Mammary epithelial cell (primary cell): ENCODE data around the gene SNAPIN.

Experiments used
- EZH2 ChIP-seq: IDR thresholded peaks from 2 replicates; pipeline ENCODE4 v1.6.1; 2012; ENCODE audit warnings: low read length, inconsistent platforms, borderline replicate concordance
- TF ChIP-seq, protein P1 (sequence below), 2 donors: IDR thresholded peaks in 1 of 2; conservative IDR thresholded peaks in 1 of 2; 2 replicates each; pipeline ENCODE4 v1.5.1; 2011 to 2012; ENCODE audit warnings: inconsistent platforms in 2 of 2, low read length in 2 of 2, mild to moderate bottlenecking in 2 of 2, control low read depth in 1 of 2, low read depth in 1 of 2; ENCODE audit not compliant: insufficient read depth in 1 of 2; ENCODE audit errors: extremely low read depth in 1 of 2

DNA sequence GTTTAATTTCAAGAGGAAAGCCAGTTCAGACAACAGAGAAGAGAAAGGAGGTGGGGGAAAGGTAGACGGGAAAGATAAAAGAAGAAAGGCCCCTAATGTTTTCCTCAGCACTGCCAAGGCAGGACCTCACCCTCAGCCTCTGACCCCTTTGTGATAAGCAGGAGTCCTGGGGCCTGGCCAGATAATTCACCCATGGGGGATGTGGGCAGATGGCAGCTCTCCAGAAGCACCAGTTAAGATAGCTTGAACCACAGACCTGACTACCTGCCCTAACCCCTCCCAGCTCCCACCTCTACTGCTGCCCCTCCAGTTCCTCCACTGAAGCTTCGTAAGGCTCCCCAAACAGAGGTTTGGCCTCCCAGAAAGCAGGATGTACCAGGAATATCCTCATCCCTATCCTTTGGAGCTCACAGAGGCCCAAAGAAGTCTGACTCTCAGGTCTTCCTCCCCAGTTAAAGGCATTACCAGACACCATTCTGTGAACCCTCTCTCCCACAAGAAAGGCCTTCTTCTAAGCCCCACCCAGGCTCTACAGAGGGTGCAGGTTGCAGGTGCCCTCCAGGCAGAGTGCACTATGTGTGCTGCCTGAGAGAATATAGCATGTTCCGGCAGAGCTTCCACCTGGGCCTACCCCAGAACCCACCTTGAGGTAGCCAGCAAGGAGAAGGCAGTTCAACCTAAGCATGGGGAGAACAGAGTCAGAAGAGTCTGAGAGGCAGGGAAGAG lies 9.2 kb upstream of the SNAPIN start:
- TF ChIP-seq, protein P1, sequence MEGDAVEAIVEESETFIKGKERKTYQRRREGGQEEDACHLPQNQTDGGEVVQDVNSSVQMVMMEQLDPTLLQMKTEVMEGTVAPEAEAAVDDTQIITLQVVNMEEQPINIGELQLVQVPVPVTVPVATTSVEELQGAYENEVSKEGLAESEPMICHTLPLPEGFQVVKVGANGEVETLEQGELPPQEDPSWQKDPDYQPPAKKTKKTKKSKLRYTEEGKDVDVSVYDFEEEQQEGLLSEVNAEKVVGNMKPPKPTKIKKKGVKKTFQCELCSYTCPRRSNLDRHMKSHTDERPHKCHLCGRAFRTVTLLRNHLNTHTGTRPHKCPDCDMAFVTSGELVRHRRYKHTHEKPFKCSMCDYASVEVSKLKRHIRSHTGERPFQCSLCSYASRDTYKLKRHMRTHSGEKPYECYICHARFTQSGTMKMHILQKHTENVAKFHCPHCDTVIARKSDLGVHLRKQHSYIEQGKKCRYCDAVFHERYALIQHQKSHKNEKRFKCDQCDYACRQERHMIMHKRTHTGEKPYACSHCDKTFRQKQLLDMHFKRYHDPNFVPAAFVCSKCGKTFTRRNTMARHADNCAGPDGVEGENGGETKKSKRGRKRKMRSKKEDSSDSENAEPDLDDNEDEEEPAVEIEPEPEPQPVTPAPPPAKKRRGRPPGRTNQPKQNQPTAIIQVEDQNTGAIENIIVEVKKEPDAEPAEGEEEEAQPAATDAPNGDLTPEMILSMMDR (conservative IDR thresholded peaks at IDR 0.05 in 1 of 2, IDR thresholded peaks at IDR 0.05 in 1 of 2; ENCODE audit: extremely low read depth in 1 of 2, insufficient read depth in 1 of 2, low read depth in 1 of 2, low read length in 2 of 2): no peak
- TF ChIP-seq EZH2: no peak
